GM23338 (cell line): ENCODE measurements around the gene C6orf89. TPM values are rescaled to one million over a fixed set of nuclear protein-coding genes. Genes with fewer than 3 reads are reported as not detected.

Experiments
- ATAC-seq: fragments of 200-7000 bp; cut with Tn5 transposase; 3 replicates; pipeline ENCODE4 v1.9.1; 2020
- DNase-seq: peaks from one replicate; pipeline ENCODE4 v3.0.0-alpha.2; 2015; ENCODE audit warnings: low spot score
- H2AFZ ChIP-seq: fragments of 200-600 bp; sonication (generic); 2 replicates; pipeline ENCODE4 v1.8.0; 2016; ENCODE audit warnings: antibody characterized with exemption, mild to moderate bottlenecking, moderate library complexity
- H3F3A ChIP-seq: fragments of 200-600 bp; sonication (generic); replicated peaks from 2 replicates; pipeline ENCODE4 v1.8.0; 2017; ENCODE audit warnings: antibody characterized with exemption, mixed run types, low read depth
- H3K27ac ChIP-seq: fragments of 200-600 bp; sonication (generic); 2 replicates; pipeline ENCODE4 v1.6.1; 2016; ENCODE audit warnings: low read depth
- H3K27me3 ChIP-seq: fragments of 200-600 bp; sonication (generic); 2 replicates; pipeline ENCODE4 v1.8.0; 2016; ENCODE audit warnings: mild to moderate bottlenecking, mixed run types, moderate library complexity; ENCODE audit not compliant: insufficient read depth
- H3K36me3 ChIP-seq: fragments of 200-600 bp; sonication (generic); 2 replicates; pipeline ENCODE4 v1.8.0; 2016; ENCODE audit warnings: mild to moderate bottlenecking; ENCODE audit not compliant: insufficient read depth
- H3K4me1 ChIP-seq: fragments of 200-600 bp; sonication (generic); 2 replicates; pipeline ENCODE4 v1.8.0; 2016; ENCODE audit warnings: mild to moderate bottlenecking, moderate library complexity; ENCODE audit not compliant: insufficient read depth
- H3K4me2 ChIP-seq: fragments of 200-600 bp; sonication (generic); 2 replicates; pipeline ENCODE4 v1.7.1; 2017; ENCODE audit warnings: mixed run types
- H3K4me3 ChIP-seq: fragments of 200-600 bp; sonication (generic); 2 replicates; pipeline ENCODE4 v1.6.1; 2016; ENCODE audit warnings: mixed run types
- H3K79me2 ChIP-seq: fragments of 200-600 bp; sonication (generic); replicated peaks from 2 replicates; pipeline ENCODE4 v1.8.0; 2017; ENCODE audit warnings: mild to moderate bottlenecking; ENCODE audit not compliant: insufficient read depth
- H3K9me2 ChIP-seq: fragments of 200-600 bp; sonication (generic); 2 replicates; pipeline ENCODE4 v1.8.0; 2017; ENCODE audit not compliant: insufficient read depth
- H4K20me1 ChIP-seq: fragments of 200-600 bp; sonication (generic); replicated peaks from 2 replicates; pipeline ENCODE4 v1.8.0; 2017; ENCODE audit warnings: mild to moderate bottlenecking; ENCODE audit not compliant: insufficient read depth
- H3K27ac Mint-ChIP-seq: 2 replicates; pipeline ENCODE4 v1.8.0; 2020; ENCODE audit warnings: inconsistent platforms, mild to moderate bottlenecking, moderate library complexity, mixed read lengths
- H3K27me3 Mint-ChIP-seq: 3 replicates; pipeline ENCODE4 v1.8.0; 2022; ENCODE audit warnings: low read depth, mild to moderate bottlenecking, moderate library complexity, mixed read lengths, inconsistent platforms; ENCODE audit not compliant: insufficient read depth, poor library complexity
- H3K36me3 Mint-ChIP-seq: 3 replicates; pipeline ENCODE4 v1.8.0; 2021; ENCODE audit warnings: low read depth, mild to moderate bottlenecking, inconsistent platforms, moderate library complexity, mixed read lengths
- H3K4me1 Mint-ChIP-seq: 3 replicates; pipeline ENCODE4 v1.8.0; 2020; ENCODE audit warnings: mild to moderate bottlenecking, inconsistent platforms, mixed read lengths
- H3K4me3 Mint-ChIP-seq: 3 replicates; pipeline ENCODE4 v1.8.0; 2021; ENCODE audit warnings: moderate library complexity, mild to moderate bottlenecking, inconsistent platforms, mixed read lengths
- H3K9me3 Mint-ChIP-seq: 3 replicates; pipeline ENCODE4 v1.8.0; 2020; ENCODE audit warnings: moderate library complexity, mild to moderate bottlenecking, inconsistent platforms, mixed read lengths
- CREB1 ChIP-seq: fragments of 250-450 bp; sonication (Bioruptor Pico); IDR thresholded peaks from 2 replicates; pipeline ENCODE4 v1.5.0; 2020; ENCODE audit warnings: low read depth, mild to moderate bottlenecking, moderate library complexity
- CTCF ChIP-seq, 2 experiments: fragments of 200-600 bp in 1 of 2; sonication (generic) in 1 of 2; conservative IDR thresholded peaks; 2 replicates each; pipeline versions ENCODE4 v1.5.1 to v1.6.1; 2016 to 2017; ENCODE audit warnings: antibody characterized with exemption in 2 of 2, low read depth in 2 of 2, mild to moderate bottlenecking in 2 of 2, moderate library complexity in 1 of 2
- ETS1 ChIP-seq: IDR thresholded peaks from 2 replicates; pipeline ENCODE4 v1.6.1; 2016; ENCODE audit warnings: antibody characterized with exemption
- EZH2 ChIP-seq: fragments of 200-600 bp; sonication (generic); IDR thresholded peaks from one replicate; pipeline ENCODE4 v1.8.0; 2017; ENCODE audit warnings: antibody characterized with exemption, mild to moderate bottlenecking, low read depth; ENCODE audit not compliant: unreplicated experiment
- EZH2phosphoT487 ChIP-seq: fragments of 200-600 bp; sonication (generic); IDR thresholded peaks from one replicate; pipeline ENCODE4 v1.8.1; 2018; ENCODE audit warnings: antibody characterized with exemption; ENCODE audit not compliant: unreplicated experiment
- JUNB ChIP-seq: IDR thresholded peaks from one replicate; pipeline ENCODE4 v1.6.1; 2016; ENCODE audit warnings: antibody characterized with exemption; ENCODE audit not compliant: unreplicated experiment
- NANOG ChIP-seq: IDR thresholded peaks from 2 replicates; pipeline ENCODE4 v1.6.1; 2016; ENCODE audit warnings: antibody characterized with exemption, borderline replicate concordance
- POLR2AphosphoS5 ChIP-seq: IDR thresholded peaks from 2 replicates; pipeline ENCODE4 v1.6.1; 2016; ENCODE audit warnings: antibody characterized with exemption, low read depth
- REST ChIP-seq: IDR thresholded peaks from one replicate; pipeline ENCODE4 v1.6.1; 2018; ENCODE audit warnings: antibody characterized with exemption; ENCODE audit not compliant: unreplicated experiment
- STAT1 ChIP-seq: IDR thresholded peaks from one replicate; pipeline ENCODE4 v1.6.1; 2016; ENCODE audit warnings: antibody characterized with exemption; ENCODE audit not compliant: unreplicated experiment
- ZNF114 ChIP-seq: fragments of 250-450 bp; sonication (Bioruptor Pico); IDR thresholded peaks from 2 replicates; pipeline ENCODE4 v1.5.0; 2020; ENCODE audit warnings: mild to moderate bottlenecking, moderate library complexity
- ZNF331 ChIP-seq: fragments of 250-450 bp; sonication (Bioruptor Pico); IDR thresholded peaks from 2 replicates; pipeline ENCODE4 v1.5.0; 2020; ENCODE audit warnings: low read depth, mild to moderate bottlenecking, moderate library complexity
- ZNF462 ChIP-seq: fragments of 250-450 bp; sonication (Bioruptor Pico); IDR thresholded peaks from 2 replicates; pipeline ENCODE4 v1.5.0; 2020; ENCODE audit warnings: mild to moderate bottlenecking, moderate library complexity
- polyA plus RNA-seq: library from polyadenylated mRNA; unstranded; fragments of >200 nt; fragmentation: Nextera tagmentation; extraction: Ambion mirVana; gene quantifications from 2 replicates; pipeline ENCODE4 v1.2.1, GENCODE V29; 2016
- total RNA-seq: library from RNA; depleted of rRNA; stranded (reverse); fragments of >200 nt; shearing (Covaris generic); gene quantifications from 2 replicates; pipeline ENCODE4 v1.2.3, GENCODE V29; 2014

C6orf89 gene
- total and polyA plus RNA-seq, 2 experiments from 2014 or later, result 3.7 to 7.9 TPM

- H3K4me1 ChIP-seq, result peaks cover 10% of the 10 kb centered on the region
- Mint-ChIP-seq H3K9me3 (no peaks in the 10 kb centered on the region), H3K4me3 (peak overlapping the region; percentile 96), H3K36me3 (peaks cover 36% of the 10 kb centered on the region), H3K4me1 (peaks cover 11% of the 10 kb centered on the region), H3K27me3 (no peaks in the 10 kb centered on the region), H3K27ac (no peak overlapping the region)
- H3K4me2 ChIP-seq, result peak overlapping the region; percentile 80
- peak overlapping the region; percentile 62; the same call in 1 of the 2 replicates for H3K4me3 ChIP-seq
- H3K27me3 ChIP-seq, result no peaks in the 10 kb centered on the region
- no peak overlapping the region for H3K27ac ChIP-seq
- no peaks in the 10 kb centered on the region for H3F3A ChIP-seq
- peaks cover 20% of the 10 kb centered on the region; the same call in 1 of the 2 replicates for H3K36me3 ChIP-seq
- ATAC-seq (no peak), DNase-seq (no peak)
- no peaks in the 10 kb centered on the region for H3K9me2 ChIP-seq
- H3K79me2 ChIP-seq, result peaks cover 60% of the 10 kb centered on the region
- peaks cover 15% of the 10 kb centered on the region for H4K20me1 ChIP-seq
- H2AFZ ChIP-seq, result no peak overlapping the region
- TF ChIP-seq JUNB, result no peak
- TF ChIP-seq REST, result no peak
- no peak for TF ChIP-seq EZH2
- no peak for TF ChIP-seq CTCF (conservative IDR thresholded peaks at IDR 0.05; ENCODE audit: low read depth in 2 of 2)
- TF ChIP-seq ZNF462 (CRISPR knock-in tag), result no peak
- no peak for TF ChIP-seq EZH2phosphoT487
- TF ChIP-seq POLR2AphosphoS5, result no peak
- TF ChIP-seq NANOG, result no peak
- no peak for TF ChIP-seq CREB1
- TF ChIP-seq STAT1, result no peak
- no peak for TF ChIP-seq ZNF114
- TF ChIP-seq ETS1, result no peak
- no peak for TF ChIP-seq ZNF331
Observed at GRCh38 chr6:36873115-36873514, 12.6 kb upstream of the C6orf89 start.
